ENCODE results near the gene SLC9C2.

DNA sequence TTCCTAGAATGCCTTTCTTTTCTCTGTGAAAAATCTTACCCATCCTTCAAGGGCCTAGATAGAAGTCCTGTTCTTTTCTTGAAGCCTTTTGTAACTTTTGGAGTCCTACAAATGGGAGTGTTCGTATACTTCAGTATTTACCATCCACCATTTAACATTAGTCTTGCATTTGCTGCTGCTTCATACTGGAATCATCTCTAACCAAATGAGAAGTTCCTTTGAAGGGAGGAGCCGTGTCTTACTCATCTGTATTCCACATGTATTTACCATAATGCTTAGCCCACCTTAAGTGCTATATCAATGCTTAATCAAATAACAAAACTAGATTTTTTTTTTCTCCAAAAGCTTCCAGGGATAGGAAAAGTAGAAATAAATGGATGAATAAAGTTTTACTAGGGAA lies 118.6 kb downstream of the SLC9C2 start:
- TF ChIP-seq CTCF (conservative IDR thresholded peaks at IDR 0.05 in 1 of 2, IDR thresholded peaks at IDR 0.05 in 1 of 2; ENCODE audit: low read depth in 1 of 2, low read length in 2 of 2): no peak
- TF ChIP-seq EZH2 (IDR thresholded peaks at IDR 0.05; ENCODE audit: low read length, missing control alignments): no peak
